ENCODE results near the gene HTT.

HTT gene

DNA sequence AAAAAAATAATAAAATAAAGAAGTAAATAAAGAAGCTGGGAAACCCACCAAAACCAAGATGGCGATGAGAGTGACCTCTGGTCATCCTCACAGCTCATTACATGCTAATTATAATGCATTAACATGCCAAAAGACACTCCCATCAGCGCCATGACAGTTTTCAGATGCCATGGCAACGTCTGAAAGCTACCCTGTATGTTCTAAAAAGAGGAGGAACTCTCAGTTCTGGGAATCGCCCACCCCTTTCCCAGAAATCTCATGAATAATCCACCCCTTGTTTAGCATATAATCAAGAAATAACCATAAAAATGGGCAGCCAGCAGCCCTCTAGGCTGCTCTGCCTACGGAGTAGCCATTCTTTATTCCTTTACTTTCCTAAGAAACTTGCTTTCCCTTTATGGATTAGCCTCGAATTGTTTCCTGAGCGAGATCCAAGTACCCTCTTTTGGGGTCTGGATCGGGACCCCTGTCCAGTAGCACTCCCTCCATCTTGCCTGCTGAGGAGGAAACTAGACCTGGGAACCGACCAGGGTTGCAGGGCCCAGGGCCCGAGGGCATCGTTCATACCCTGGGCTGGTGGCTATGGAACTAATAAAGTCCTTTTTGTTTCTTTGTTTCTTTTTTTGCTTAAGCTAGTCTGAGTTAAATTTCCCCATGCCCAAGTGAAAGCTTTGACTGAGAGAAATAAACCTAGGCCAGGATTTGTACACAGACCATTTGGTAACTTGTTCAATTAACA is 31.0 kb upstream of the HTT start:
- Histone ChIP-seq H3K27ac (ENCODE audit: low read depth, low read length) (no peak overlapping the region), H3K4me2 (ENCODE audit: low read length) (no peak overlapping the region), H3K27me3 (ENCODE audit: control insufficient read depth, low read length) (peaks cover 32% of the 10 kb centered on the region), H3K9me2 (replicated peaks; ENCODE audit: control insufficient read depth, low read length) (no peaks in the 10 kb centered on the region), H4K20me1 (ENCODE audit: control insufficient read depth, insufficient read depth, low read depth, low read length) (no peaks in the 10 kb centered on the region), H3K36me3 (ENCODE audit: control insufficient read depth, low read length) (no peaks in the 10 kb centered on the region), H3K79me2 (ENCODE audit: control insufficient read depth, low read length) (no peaks in the 10 kb centered on the region), H3F3A (ENCODE audit: control insufficient read depth, insufficient read depth) (peaks cover 10% of the 10 kb centered on the region; the same call in 1 of the 2 replicates), H3K4me3 (ENCODE audit: low read length) (no peak overlapping the region), H3K4me1 (ENCODE audit: control insufficient read depth, low read length) (peaks cover 51% of the 10 kb centered on the region), H3K9me3 (ENCODE audit: control insufficient read depth, insufficient read depth, low read length) (no peaks in the 10 kb centered on the region)
- TF ChIP-seq, protein P1, sequence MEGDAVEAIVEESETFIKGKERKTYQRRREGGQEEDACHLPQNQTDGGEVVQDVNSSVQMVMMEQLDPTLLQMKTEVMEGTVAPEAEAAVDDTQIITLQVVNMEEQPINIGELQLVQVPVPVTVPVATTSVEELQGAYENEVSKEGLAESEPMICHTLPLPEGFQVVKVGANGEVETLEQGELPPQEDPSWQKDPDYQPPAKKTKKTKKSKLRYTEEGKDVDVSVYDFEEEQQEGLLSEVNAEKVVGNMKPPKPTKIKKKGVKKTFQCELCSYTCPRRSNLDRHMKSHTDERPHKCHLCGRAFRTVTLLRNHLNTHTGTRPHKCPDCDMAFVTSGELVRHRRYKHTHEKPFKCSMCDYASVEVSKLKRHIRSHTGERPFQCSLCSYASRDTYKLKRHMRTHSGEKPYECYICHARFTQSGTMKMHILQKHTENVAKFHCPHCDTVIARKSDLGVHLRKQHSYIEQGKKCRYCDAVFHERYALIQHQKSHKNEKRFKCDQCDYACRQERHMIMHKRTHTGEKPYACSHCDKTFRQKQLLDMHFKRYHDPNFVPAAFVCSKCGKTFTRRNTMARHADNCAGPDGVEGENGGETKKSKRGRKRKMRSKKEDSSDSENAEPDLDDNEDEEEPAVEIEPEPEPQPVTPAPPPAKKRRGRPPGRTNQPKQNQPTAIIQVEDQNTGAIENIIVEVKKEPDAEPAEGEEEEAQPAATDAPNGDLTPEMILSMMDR (IDR thresholded peaks at IDR 0.05; ENCODE audit: low read depth, low read length, poor library complexity, severe bottlenecking), result no peak
- TF ChIP-seq EZH2phosphoT487 (IDR thresholded peaks at IDR 0.05; ENCODE audit: borderline replicate concordance, low read length), result no peak

DNA sequence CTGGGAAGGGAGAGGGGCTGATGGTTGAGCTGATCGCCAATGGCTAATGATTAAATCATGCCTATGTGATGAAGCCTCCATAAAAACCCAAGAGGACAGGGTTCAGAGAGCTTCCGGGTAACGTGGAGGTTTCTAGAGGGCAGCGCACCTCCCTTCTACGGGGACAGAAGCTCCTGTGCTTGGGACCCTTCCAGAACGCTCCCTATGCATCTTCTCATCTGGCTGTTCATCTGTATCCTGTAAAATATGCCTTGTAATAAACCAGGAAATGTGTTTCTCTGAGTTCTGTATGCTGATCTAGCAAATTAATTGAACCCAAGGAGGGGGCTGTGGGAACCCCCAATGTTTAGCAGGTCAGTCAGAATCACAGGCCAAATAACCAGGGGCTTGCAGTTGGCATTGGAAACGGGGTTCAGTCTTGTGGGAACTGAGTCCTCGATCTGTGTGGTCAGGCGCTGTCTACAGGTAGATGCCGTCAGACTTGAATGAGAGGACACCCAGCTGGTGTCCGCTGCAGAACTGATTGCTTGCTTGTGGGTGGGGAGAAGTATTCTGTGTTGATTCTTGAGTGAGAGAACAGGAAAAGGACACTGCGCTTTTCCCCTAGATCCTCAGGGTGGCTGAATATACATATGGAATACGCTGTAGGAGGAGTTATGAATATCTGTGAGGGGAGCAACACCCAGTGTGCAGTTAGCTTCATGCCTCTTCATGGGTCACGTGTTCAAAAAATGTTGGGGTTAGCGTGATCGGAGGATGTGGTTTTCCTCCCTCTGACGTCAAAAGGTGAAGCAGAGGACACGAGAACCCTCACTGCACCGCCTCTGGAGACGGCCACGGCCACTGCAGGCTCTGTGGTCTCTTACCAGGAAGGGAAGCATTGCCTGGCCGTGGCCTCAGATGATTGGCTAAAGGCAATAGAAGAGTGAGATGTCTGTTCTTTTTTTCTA is 29.3 kb upstream of the HTT start:
- no peaks in the 10 kb centered on the region for H3K9me2 ChIP-seq (replicated peaks; ENCODE audit: control insufficient read depth, low read length)
- no peaks in the 10 kb centered on the region for H3K79me2 ChIP-seq (ENCODE audit: control insufficient read depth, low read length)
- no peaks in the 10 kb centered on the region for H4K20me1 ChIP-seq (ENCODE audit: control insufficient read depth, insufficient read depth, low read depth, low read length)
- peaks cover 52% of the 10 kb centered on the region for H3K4me1 ChIP-seq (ENCODE audit: control insufficient read depth, low read length)
- no peaks in the 10 kb centered on the region for H3K36me3 ChIP-seq (ENCODE audit: control insufficient read depth, low read length)
- H3K27me3 ChIP-seq (ENCODE audit: control insufficient read depth, low read length), result peaks cover 24% of the 10 kb centered on the region
- no peak overlapping the region for H3K27ac ChIP-seq (ENCODE audit: low read depth, low read length)
- no peak for TF ChIP-seq EZH2phosphoT487 (IDR thresholded peaks at IDR 0.05; ENCODE audit: borderline replicate concordance, low read length)
- TF ChIP-seq, protein P1 (IDR thresholded peaks at IDR 0.05; ENCODE audit: low read depth, low read length, poor library complexity, severe bottlenecking), result no peak
- H3F3A ChIP-seq (ENCODE audit: control insufficient read depth, insufficient read depth), result peaks cover 13% of the 10 kb centered on the region
- no peaks in the 10 kb centered on the region for H3K9me3 ChIP-seq (ENCODE audit: control insufficient read depth, insufficient read depth, low read length)
- no peak overlapping the region for H3K4me3 ChIP-seq (ENCODE audit: low read length)
- H3K4me2 ChIP-seq (ENCODE audit: low read length), result peak overlapping the region; percentile 13

DNA sequence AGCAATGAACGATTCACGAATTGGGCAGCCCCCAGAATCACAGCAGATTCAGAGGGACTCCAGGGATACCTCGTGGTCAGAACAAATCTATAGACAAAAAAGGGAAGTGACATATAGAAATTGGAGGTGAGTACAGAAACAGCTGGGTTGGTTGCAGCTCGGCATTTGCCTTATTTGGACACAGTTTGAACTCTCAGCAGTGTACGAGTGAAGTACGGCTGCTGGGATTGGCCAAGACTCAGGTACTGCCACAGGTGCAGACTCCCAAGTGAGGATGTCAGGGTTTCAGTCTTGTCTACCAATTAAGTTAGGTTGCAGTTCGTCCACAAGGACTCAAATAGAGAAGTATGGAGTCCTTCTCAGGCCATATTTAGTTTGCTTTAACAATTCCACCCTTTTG is 28.3 kb upstream of the HTT start:
- Histone ChIP-seq H3K27me3 (ENCODE audit: control insufficient read depth, low read length) (peaks cover 15% of the 10 kb centered on the region), H3K36me3 (ENCODE audit: control insufficient read depth, low read length) (no peaks in the 10 kb centered on the region), H3K27ac (ENCODE audit: low read depth, low read length) (0 out of 2 replicates have a peak overlapping the region, but pooled peaks have one; percentile 12), H3K4me3 (ENCODE audit: low read length) (peak overlapping the region; percentile 1; the same call in 1 of the 2 replicates), H3F3A (ENCODE audit: control insufficient read depth, insufficient read depth) (peaks cover 13% of the 10 kb centered on the region), H3K9me2 (replicated peaks; ENCODE audit: control insufficient read depth, low read length) (no peaks in the 10 kb centered on the region), H3K79me2 (ENCODE audit: control insufficient read depth, low read length) (no peaks in the 10 kb centered on the region), H3K4me1 (ENCODE audit: control insufficient read depth, low read length) (peaks cover 43% of the 10 kb centered on the region), H3K9me3 (ENCODE audit: control insufficient read depth, insufficient read depth, low read length) (no peaks in the 10 kb centered on the region), H4K20me1 (ENCODE audit: control insufficient read depth, insufficient read depth, low read depth, low read length) (no peaks in the 10 kb centered on the region), H3K4me2 (ENCODE audit: low read length) (peak overlapping the region; percentile 19)
- no peak for TF ChIP-seq EZH2phosphoT487 (IDR thresholded peaks at IDR 0.05; ENCODE audit: borderline replicate concordance, low read length)
- TF ChIP-seq, protein P1 (IDR thresholded peaks at IDR 0.05; ENCODE audit: low read depth, low read length, poor library complexity, severe bottlenecking), result no peak
